Choroid plexus epithelial cell (primary cell): ENCODE results near the gene OR7D4.
"Not testable (repeated sequence)": the region's sequence is repeated elsewhere in the genome, so short reads cannot be mapped to it uniquely, and the experiment has no call there.

Experiments used
- DNase-seq: peaks from one replicate; pipeline ENCODE4 v3.0.0-alpha.2; 2010; ENCODE audit warnings: low read depth
- H3K4me3 ChIP-seq: 2 replicates; pipeline ENCODE4 v1.5.1; 2011; ENCODE audit warnings: low read depth, mild to moderate bottlenecking, control low read depth, low read length, moderate library complexity
- TF ChIP-seq, protein P1 (sequence below): conservative IDR thresholded peaks from 2 replicates; pipeline ENCODE4 v1.5.1; 2011; ENCODE audit warnings: low read depth, mild to moderate bottlenecking, control low read depth, inconsistent platforms, low read length, moderate library complexity

The OR7D4 gene

DNA sequence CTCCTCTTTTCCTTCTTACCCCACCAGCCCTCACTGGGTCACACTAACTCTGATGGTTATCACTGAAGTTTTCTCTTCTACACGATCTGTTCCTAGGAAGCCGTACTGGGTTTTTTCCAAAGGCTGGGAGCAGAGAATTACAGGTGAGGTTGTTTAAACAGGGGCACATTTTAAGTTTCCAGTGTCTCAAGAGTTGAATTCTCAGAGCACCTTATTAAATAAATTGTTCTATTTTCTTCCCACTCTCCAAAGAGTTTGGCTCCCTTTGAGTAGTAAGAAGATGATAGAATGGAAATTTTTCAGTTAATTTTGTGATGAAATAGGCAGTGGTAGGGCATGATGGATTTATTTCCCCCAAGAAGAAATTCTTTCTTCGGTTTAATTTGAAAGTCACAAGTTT is at the start of gene OR7D4:
TSS of gene OR7D4 (minus strand) at position 101 of the 400 bp plus-strand sequence. CDS start 4,752 bp downstream, outside the sequence.
- TF ChIP-seq, protein P1, sequence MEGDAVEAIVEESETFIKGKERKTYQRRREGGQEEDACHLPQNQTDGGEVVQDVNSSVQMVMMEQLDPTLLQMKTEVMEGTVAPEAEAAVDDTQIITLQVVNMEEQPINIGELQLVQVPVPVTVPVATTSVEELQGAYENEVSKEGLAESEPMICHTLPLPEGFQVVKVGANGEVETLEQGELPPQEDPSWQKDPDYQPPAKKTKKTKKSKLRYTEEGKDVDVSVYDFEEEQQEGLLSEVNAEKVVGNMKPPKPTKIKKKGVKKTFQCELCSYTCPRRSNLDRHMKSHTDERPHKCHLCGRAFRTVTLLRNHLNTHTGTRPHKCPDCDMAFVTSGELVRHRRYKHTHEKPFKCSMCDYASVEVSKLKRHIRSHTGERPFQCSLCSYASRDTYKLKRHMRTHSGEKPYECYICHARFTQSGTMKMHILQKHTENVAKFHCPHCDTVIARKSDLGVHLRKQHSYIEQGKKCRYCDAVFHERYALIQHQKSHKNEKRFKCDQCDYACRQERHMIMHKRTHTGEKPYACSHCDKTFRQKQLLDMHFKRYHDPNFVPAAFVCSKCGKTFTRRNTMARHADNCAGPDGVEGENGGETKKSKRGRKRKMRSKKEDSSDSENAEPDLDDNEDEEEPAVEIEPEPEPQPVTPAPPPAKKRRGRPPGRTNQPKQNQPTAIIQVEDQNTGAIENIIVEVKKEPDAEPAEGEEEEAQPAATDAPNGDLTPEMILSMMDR = no peak
- DNase-seq = no peak
- no peak within 1 kb of the TSS for H3K4me3 ChIP-seq

DNA sequence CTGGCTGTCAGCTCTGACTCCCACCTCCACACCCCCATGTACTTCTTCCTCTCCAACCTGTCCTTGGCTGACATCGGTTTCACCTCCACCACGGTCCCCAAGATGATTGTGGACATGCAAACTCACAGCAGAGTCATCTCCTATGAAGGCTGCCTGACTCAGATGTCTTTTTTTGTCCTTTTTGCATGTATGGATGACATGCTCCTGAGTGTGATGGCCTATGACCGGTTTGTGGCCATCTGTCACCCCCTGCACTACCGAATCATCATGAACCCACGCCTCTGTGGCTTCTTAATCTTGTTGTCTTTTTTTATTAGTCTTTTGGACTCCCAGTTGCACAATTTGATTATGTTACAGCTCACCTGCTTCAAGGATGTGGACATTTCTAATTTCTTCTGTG is 31.8 kb upstream of the OR7D4 start:
- no peak overlapping the region for H3K4me3 ChIP-seq
- TF ChIP-seq, protein P1 = no peak
- no peak for DNase-seq

GRCh38 chr19:9250630-9251029 is 31.2 kb upstream of the OR7D4 start, which contains the start of gene OR7E24:
Gene OR7E24, plus strand, starts transcription at chr19:9250930. Its CDS starts 114 bp downstream, at chr19:9251044.
- H3K4me3 ChIP-seq = no peak within 1 kb of the TSS
- TF ChIP-seq, protein P1 = no peak
- no peak for DNase-seq

DNA sequence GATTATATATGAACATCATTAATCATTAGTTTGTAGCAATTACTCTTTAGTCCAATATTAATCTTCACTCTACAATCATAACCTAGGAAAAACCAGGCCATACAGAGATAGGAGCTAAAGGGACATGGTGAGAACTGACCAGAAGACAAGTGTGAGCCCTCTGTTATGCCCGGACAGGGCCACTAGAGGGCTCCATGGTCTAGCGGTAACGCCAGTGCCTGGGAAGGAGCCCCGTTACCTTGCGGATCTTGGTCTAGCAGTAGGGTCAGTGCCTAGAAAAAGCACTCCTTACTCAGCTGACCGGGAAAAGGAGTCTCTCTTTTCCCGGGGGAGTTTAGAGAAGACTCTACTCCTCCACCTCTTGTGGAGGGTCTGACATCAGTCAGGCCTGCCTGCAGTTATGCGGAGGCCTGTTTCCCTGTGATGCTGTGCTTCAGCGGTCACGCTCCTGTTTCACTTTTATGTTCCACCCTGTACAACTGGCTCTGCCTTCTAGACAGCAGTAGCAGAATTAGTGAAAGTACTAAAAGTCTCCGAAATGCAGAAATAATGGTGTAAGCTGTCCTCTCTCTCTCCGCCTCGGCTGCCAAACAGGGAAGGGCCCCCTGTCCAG is 13.8 kb downstream of the OR7D4 start:
- peak; percentile 78 for DNase-seq
- TF ChIP-seq, protein P1 = peak; percentile 88
- H3K4me3 ChIP-seq = peak overlapping the region; percentile 42

DNA sequence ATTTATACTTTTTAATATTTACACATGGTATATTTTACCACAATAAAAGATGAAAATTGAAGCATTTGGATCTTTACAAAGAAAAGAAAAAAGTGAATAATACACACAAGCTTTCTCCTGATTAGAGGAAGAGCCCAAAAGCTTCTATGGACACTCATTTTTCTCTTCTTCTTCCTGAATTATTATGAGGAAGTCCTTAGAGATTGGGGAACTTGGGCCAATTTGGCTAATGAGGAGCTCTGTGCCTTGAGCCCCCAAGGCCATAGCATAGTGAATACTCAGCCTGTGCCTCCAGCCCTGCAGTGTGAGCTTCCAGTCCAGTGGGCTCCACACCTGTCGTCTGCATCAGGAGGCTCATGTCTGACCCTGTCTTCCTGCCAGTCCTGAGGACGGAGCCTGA is 21.3 kb downstream of the OR7D4 start:
- DNase-seq, H3K4me3 ChIP-seq: not testable (repeated sequence)

DNA sequence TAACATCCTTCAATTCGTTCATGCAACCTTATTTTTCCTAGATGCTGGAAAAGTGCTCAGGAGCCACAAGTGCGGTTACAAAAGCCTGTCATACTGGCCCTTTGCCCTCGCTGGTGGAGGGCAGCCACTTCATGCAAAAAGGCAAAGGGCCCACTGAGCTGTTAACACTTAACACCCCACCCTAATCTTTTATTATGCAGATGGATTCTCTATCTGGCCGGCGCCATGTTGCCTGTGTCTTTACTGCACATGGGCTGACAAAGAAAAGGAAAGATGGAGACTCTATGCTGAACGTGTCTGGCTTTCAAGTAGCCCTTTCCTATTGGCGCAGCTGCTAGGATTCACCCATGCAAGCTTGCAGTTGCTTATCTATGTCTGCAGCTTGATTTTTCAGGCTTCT is 29.9 kb downstream of the OR7D4 start:
- DNase-seq = no peak
- H3K4me3 ChIP-seq = no peak overlapping the region
- TF ChIP-seq, protein P1 = no peak

GRCh38 chr19:9187191-9187590 is 32.2 kb downstream of the OR7D4 start:
- TF ChIP-seq, protein P1 = no peak
- no peak overlapping the region for H3K4me3 ChIP-seq

More at GRCh38 chr19:9187191-9187590, 32.2 kb downstream of the OR7D4 start:
- DNase-seq = no peak
